Tibial nerve (tissue), 3 donors: ENCODE results near the gene IGFBPL1.

Experiments used
- POLR2A ChIP-seq, 2 donors: fragments of 450-650 bp; IDR thresholded peaks; one replicate each; pipeline ENCODE4 v1.6.1; 2017; ENCODE audit warnings: antibody characterized with exemption in 2 of 2, mild to moderate bottlenecking in 2 of 2, moderate library complexity in 2 of 2
- TF ChIP-seq, protein P1 (sequence below), 5 experiments: fragments of 200-600 bp in 3 of 5; fragments of 450-650 bp in 2 of 5; sonication (generic) in 3 of 5; IDR thresholded peaks; one replicate each; pipeline ENCODE4 v1.5.1; 2016 to 2019; ENCODE audit warnings: antibody characterized with exemption in 5 of 5, mild to moderate bottlenecking in 3 of 5, moderate library complexity in 2 of 5

DNA sequence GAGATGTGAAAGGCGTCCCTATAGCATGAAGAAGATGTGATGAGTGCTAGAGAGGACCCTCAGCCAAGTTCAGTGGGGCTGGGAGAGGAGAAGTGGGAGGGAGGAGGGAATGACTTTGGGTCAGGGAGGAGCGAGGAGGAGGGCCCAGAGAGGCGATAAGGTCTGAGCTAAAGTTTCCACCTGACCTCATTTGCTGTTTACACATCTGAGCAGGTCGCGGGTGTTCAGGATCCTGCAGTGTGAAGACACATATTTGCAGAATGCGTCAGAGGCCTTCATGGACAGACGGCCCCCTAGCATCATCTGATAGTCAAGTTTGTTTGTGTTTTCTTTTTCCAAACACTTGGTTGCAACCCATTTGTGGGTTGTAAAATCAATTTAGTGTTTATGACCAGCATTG is 18.9 kb upstream of the IGFBPL1 start:
- TF ChIP-seq, protein P1, sequence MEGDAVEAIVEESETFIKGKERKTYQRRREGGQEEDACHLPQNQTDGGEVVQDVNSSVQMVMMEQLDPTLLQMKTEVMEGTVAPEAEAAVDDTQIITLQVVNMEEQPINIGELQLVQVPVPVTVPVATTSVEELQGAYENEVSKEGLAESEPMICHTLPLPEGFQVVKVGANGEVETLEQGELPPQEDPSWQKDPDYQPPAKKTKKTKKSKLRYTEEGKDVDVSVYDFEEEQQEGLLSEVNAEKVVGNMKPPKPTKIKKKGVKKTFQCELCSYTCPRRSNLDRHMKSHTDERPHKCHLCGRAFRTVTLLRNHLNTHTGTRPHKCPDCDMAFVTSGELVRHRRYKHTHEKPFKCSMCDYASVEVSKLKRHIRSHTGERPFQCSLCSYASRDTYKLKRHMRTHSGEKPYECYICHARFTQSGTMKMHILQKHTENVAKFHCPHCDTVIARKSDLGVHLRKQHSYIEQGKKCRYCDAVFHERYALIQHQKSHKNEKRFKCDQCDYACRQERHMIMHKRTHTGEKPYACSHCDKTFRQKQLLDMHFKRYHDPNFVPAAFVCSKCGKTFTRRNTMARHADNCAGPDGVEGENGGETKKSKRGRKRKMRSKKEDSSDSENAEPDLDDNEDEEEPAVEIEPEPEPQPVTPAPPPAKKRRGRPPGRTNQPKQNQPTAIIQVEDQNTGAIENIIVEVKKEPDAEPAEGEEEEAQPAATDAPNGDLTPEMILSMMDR (IDR thresholded peaks at IDR 0.05) = no peak
- TF ChIP-seq POLR2A (IDR thresholded peaks at IDR 0.05) = no peak
